ENCODE results near the gene MGLL.

The MGLL gene

GRCh38 chr3:127819656-127820055, 2.7 kb downstream of the MGLL start:
- no peak overlapping the region for H3K4me2 ChIP-seq (ENCODE audit: low read depth, low read length)
- H3K9me2 ChIP-seq (replicated peaks; ENCODE audit: insufficient read depth, low read length) = no peaks in the 10 kb centered on the region
- no peak overlapping the region for H3K9ac ChIP-seq (ENCODE audit: low read length)
- no peak overlapping the region for H3K27ac ChIP-seq (ENCODE audit: low read length)
- TF ChIP-seq CTCF (IDR thresholded peaks at IDR 0.05; ENCODE audit: low read length) = no peak
- TF ChIP-seq EZH2phosphoT487 (IDR thresholded peaks at IDR 0.05; ENCODE audit: low read length) = no peak
- TF ChIP-seq EZH2 (optimal IDR thresholded peaks at IDR 0.05; ENCODE audit: low read depth, low read length) = no peak
- no peaks in the 10 kb centered on the region for H4K20me1 ChIP-seq (ENCODE audit: insufficient read depth, low read length)
- H3K4me1 ChIP-seq (ENCODE audit: low read length) = no peaks in the 10 kb centered on the region
- no peak overlapping the region for H2AFZ ChIP-seq (ENCODE audit: low read length)
- H3K4me3 ChIP-seq (ENCODE audit: low read length) = no peak overlapping the region
- H3F3A ChIP-seq (ENCODE audit: insufficient read depth, low read length) = no peaks in the 10 kb centered on the region
- no peak for DNase-seq
- H3K36me3 ChIP-seq (replicated peaks; ENCODE audit: insufficient read depth, low read length) = no peaks in the 10 kb centered on the region
- no peaks in the 10 kb centered on the region for H3K79me2 ChIP-seq (ENCODE audit: low read length)
- H3K27me3 ChIP-seq (replicated peaks; ENCODE audit: insufficient read depth, low read length) = peaks cover 26% of the 10 kb centered on the region
- no peaks in the 10 kb centered on the region for H3K9me3 ChIP-seq (replicated peaks; ENCODE audit: insufficient read depth, low read length)

- no peak overlapping the region for H3K9ac ChIP-seq (ENCODE audit: low read length)
- no peaks in the 10 kb centered on the region for H3K9me2 ChIP-seq (replicated peaks; ENCODE audit: insufficient read depth, low read length)
- H4K20me1 ChIP-seq (ENCODE audit: insufficient read depth, low read length) = no peaks in the 10 kb centered on the region
- H3K27ac ChIP-seq (ENCODE audit: low read length) = no peak overlapping the region
- H3K4me2 ChIP-seq (ENCODE audit: low read depth, low read length) = no peak overlapping the region
- DNase-seq = no peak
- no peak overlapping the region for H2AFZ ChIP-seq (ENCODE audit: low read length)
- H3K27me3 ChIP-seq (replicated peaks; ENCODE audit: insufficient read depth, low read length) = peaks cover 31% of the 10 kb centered on the region
- TF ChIP-seq EZH2phosphoT487 (IDR thresholded peaks at IDR 0.05; ENCODE audit: low read length) (no peak), CTCF (IDR thresholded peaks at IDR 0.05; ENCODE audit: low read length) (no peak), EZH2 (optimal IDR thresholded peaks at IDR 0.05; ENCODE audit: low read depth, low read length) (no peak)
- H3K36me3 ChIP-seq (replicated peaks; ENCODE audit: insufficient read depth, low read length) = no peaks in the 10 kb centered on the region
- H3K4me3 ChIP-seq (ENCODE audit: low read length) = no peak overlapping the region
- H3K4me1 ChIP-seq (ENCODE audit: low read length) = no peaks in the 10 kb centered on the region
- no peaks in the 10 kb centered on the region for H3K9me3 ChIP-seq (replicated peaks; ENCODE audit: insufficient read depth, low read length)
- no peaks in the 10 kb centered on the region for H3F3A ChIP-seq (ENCODE audit: insufficient read depth, low read length)
- H3K79me2 ChIP-seq (ENCODE audit: low read length) = no peaks in the 10 kb centered on the region
These were observed 3.2 kb downstream of the MGLL start for GRCh38 chr3:127819086-127819485.

GRCh38 chr3:127817406-127817841, 4.9 kb downstream of the MGLL start:
- H3K79me2 ChIP-seq (ENCODE audit: low read length) = no peaks in the 10 kb centered on the region
- TF ChIP-seq EZH2phosphoT487 (IDR thresholded peaks at IDR 0.05; ENCODE audit: low read length) (no peak), EZH2 (optimal IDR thresholded peaks at IDR 0.05; ENCODE audit: low read depth, low read length) (no peak), CTCF (IDR thresholded peaks at IDR 0.05; ENCODE audit: low read length) (no peak)
- H3K27ac ChIP-seq (ENCODE audit: low read length) = no peak overlapping the region
- no peak overlapping the region for H3K9ac ChIP-seq (ENCODE audit: low read length)
- H4K20me1 ChIP-seq (ENCODE audit: insufficient read depth, low read length) = no peaks in the 10 kb centered on the region
- peaks cover 22% of the 10 kb centered on the region for H3K27me3 ChIP-seq (replicated peaks; ENCODE audit: insufficient read depth, low read length)
- no peaks in the 10 kb centered on the region for H3K4me1 ChIP-seq (ENCODE audit: low read length)
- no peak overlapping the region for H3K4me2 ChIP-seq (ENCODE audit: low read depth, low read length)
- H2AFZ ChIP-seq (ENCODE audit: low read length) = no peak overlapping the region
- H3K36me3 ChIP-seq (replicated peaks; ENCODE audit: insufficient read depth, low read length) = no peaks in the 10 kb centered on the region
- no peak for DNase-seq
- H3K9me2 ChIP-seq (replicated peaks; ENCODE audit: insufficient read depth, low read length) = no peaks in the 10 kb centered on the region
- H3F3A ChIP-seq (ENCODE audit: insufficient read depth, low read length) = no peaks in the 10 kb centered on the region
- no peak overlapping the region for H3K4me3 ChIP-seq (ENCODE audit: low read length)
- no peaks in the 10 kb centered on the region for H3K9me3 ChIP-seq (replicated peaks; ENCODE audit: insufficient read depth, low read length)

Data from MM.1S (cell line).